HepG2 (cell line): ENCODE results near the gene ZNF37A.

Experiments used
- EZH2 ChIP-seq: conservative IDR thresholded peaks from 2 replicates; pipeline ENCODE4 v1.6.1; 2012; ENCODE audit warnings: mild to moderate bottlenecking, low read depth, low read length, moderate library complexity
- FOXK1 ChIP-seq: sonication (generic); formaldehyde crosslinking; IDR thresholded peaks from 2 replicates; pipeline ENCODE4 v1.4.0; 2020; ENCODE audit warnings: low read depth, missing genetic modification reagents, borderline replicate concordance
- NR2C2 ChIP-seq: sonication (generic); formaldehyde crosslinking; IDR thresholded peaks from 2 replicates; pipeline ENCODE4 v1.4.0; 2020; ENCODE audit warnings: missing genetic modification reagents, mild to moderate bottlenecking, moderate library complexity, borderline replicate concordance
- RAD21 ChIP-seq: fragments of 450-650 bp; formaldehyde crosslinking; IDR thresholded peaks from 2 replicates; pipeline ENCODE4 v1.5.0; 2020; ENCODE audit warnings: mild to moderate bottlenecking
- SPEN ChIP-seq: sonication (generic); formaldehyde crosslinking; IDR thresholded peaks from 2 replicates; pipeline ENCODE4 v1.5.1; 2020; ENCODE audit warnings: low read depth, mild to moderate bottlenecking, missing genetic modification reagents
- ZNF329 ChIP-seq: sonication (generic); formaldehyde crosslinking; IDR thresholded peaks from 2 replicates; pipeline ENCODE4 v1.9.0; 2021; ENCODE audit warnings: low read depth, mild to moderate bottlenecking, missing genetic modification reagents
- ZNF446 ChIP-seq: sonication (generic); formaldehyde crosslinking; IDR thresholded peaks from 2 replicates; pipeline ENCODE4 v1.5.0; 2020; ENCODE audit warnings: mild to moderate bottlenecking, missing genetic modification reagents
- ZNF510 ChIP-seq: sonication (generic); formaldehyde crosslinking; IDR thresholded peaks from 2 replicates; pipeline ENCODE4 v1.4.0; 2020; ENCODE audit warnings: low read depth, mild to moderate bottlenecking, missing genetic modification reagents
- TF ChIP-seq, protein P1 (sequence below): sonication (generic); formaldehyde crosslinking; conservative IDR thresholded peaks from 2 replicates; pipeline ENCODE4 v1.4.0; 2020; ENCODE audit warnings: missing genetic modification reagents
- TF ChIP-seq, protein P2 (sequence below): sonication (generic); formaldehyde crosslinking; IDR thresholded peaks from 2 replicates; pipeline ENCODE4 v1.4.0; 2020; ENCODE audit warnings: missing genetic modification reagents

DNA sequence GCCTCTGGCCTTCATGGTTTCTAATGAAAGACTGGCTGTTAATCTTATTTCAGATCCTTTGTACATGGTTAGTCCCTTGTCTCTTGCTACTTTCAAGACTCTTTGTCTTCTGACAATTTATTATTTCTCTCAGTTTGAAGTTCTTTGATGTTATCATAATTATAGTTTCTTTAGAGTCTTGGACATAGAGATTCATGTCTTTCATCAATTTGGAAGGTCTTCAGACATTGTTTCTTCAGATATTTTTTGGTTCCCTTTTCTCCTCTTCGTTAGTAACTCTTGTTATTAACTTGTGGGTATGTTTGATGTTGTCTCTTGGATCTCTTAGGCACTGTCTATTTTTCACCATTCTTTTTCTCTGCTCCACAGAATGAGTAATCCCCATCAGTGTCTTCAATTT is 8.7 kb downstream of the ZNF37A start:
- TF ChIP-seq EZH2: no peak
- TF ChIP-seq NR2C2 (CRISPR knock-in tag): no peak
- TF ChIP-seq SPEN (CRISPR knock-in tag): no peak
- TF ChIP-seq ZNF329 (CRISPR knock-in tag): no peak
- no peak for TF ChIP-seq ZNF510 (CRISPR knock-in tag)
- no peak for TF ChIP-seq FOXK1 (CRISPR knock-in tag)
- TF ChIP-seq ZNF446 (CRISPR knock-in tag): no peak
- TF ChIP-seq, protein P1, sequence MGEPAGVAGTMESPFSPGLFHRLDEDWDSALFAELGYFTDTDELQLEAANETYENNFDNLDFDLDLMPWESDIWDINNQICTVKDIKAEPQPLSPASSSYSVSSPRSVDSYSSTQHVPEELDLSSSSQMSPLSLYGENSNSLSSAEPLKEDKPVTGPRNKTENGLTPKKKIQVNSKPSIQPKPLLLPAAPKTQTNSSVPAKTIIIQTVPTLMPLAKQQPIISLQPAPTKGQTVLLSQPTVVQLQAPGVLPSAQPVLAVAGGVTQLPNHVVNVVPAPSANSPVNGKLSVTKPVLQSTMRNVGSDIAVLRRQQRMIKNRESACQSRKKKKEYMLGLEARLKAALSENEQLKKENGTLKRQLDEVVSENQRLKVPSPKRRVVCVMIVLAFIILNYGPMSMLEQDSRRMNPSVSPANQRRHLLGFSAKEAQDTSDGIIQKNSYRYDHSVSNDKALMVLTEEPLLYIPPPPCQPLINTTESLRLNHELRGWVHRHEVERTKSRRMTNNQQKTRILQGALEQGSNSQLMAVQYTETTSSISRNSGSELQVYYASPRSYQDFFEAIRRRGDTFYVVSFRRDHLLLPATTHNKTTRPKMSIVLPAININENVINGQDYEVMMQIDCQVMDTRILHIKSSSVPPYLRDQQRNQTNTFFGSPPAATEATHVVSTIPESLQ: no peak
- no peak for TF ChIP-seq RAD21 (CRISPR knock-in tag)
- TF ChIP-seq, protein P2, sequence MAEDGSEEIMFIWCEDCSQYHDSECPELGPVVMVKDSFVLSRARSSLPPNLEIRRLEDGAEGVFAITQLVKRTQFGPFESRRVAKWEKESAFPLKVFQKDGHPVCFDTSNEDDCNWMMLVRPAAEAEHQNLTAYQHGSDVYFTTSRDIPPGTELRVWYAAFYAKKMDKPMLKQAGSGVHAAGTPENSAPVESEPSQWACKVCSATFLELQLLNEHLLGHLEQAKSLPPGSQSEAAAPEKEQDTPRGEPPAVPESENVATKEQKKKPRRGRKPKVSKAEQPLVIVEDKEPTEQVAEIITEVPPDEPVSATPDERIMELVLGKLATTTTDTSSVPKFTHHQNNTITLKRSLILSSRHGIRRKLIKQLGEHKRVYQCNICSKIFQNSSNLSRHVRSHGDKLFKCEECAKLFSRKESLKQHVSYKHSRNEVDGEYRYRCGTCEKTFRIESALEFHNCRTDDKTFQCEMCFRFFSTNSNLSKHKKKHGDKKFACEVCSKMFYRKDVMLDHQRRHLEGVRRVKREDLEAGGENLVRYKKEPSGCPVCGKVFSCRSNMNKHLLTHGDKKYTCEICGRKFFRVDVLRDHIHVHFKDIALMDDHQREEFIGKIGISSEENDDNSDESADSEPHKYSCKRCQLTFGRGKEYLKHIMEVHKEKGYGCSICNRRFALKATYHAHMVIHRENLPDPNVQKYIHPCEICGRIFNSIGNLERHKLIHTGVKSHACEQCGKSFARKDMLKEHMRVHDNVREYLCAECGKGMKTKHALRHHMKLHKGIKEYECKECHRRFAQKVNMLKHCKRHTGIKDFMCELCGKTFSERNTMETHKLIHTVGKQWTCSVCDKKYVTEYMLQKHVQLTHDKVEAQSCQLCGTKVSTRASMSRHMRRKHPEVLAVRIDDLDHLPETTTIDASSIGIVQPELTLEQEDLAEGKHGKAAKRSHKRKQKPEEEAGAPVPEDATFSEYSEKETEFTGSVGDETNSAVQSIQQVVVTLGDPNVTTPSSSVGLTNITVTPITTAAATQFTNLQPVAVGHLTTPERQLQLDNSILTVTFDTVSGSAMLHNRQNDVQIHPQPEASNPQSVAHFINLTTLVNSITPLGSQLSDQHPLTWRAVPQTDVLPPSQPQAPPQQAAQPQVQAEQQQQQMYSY (CRISPR knock-in tag): no peak
